NCI-H146 treated with DMSO at 0.1 percent for 48 hours (cell line): Measurements from ENCODE around the gene WDTC1.

ENCODE experiments used
- DNase-seq: peaks from one replicate; lab custom pipeline; 2025; ENCODE audit not compliant: unreplicated experiment; lab: John Stamatoyannopoulos, UW

Gene WDTC1

GRCh38 chr1:27353629-27354028 lies 119.2 kb downstream of the WDTC1 start:
- no peak for DNase-seq

DNA sequence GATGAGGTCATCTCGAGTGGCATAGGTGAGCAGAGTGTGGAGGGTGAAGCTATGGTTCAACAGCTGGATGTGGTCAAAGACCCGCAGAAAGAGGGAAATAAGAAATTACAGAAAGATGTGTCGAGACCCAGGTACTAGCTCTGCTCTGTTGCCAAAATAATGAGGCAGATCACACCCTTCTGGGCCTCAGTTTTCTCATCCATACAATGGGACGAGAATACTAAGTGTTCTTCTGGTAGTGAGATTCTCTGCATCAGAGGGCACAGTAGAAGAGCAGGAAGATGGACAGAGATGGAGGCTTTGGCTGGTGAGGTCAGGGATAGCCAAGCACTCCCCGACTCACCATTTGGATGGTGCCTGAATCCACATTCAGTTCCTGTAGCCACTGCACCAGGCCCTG lies 121.3 kb downstream of the WDTC1 start:
- no peak for DNase-seq

- DNase-seq = no peak
Observed at GRCh38 chr1:27356277-27356618, 121.8 kb downstream of the WDTC1 start.

DNA sequence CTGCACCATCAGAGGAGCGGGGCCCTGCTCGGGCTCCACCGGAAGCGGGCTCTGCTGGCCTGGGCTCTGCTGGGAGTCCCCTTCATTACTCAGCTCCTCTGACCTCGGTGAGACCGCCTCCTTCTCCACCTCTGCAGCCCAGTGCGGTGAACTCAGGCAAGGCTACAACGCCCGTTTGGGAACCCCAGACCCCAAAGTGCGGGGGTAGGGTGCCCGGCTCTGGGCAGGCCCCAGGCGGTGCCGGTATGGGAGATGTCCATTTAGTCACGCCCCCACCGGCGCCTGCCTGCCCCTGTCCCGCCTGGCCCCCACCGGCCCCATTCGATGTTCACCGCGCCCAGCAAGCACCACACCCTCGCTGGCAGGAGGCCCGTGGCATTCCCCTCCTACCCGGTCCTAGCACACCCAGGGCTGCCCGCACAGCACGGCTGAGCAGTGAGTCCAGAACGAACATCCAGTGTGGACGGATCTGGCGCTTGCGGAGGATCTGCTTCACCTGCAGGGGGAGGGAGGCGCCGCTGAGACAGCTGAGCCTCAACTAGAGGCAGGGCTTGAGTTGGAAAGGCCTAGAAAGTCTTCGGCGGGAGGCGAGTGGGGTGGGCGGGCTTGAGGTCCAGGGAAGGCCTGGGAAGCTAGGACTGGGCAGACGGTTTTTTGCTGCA lies 122.3 kb downstream of the WDTC1 start:
- no peak for DNase-seq

GRCh38 chr1:27357281-27358037 lies 123.0 kb downstream of the WDTC1 start:
- DNase-seq = no peak
